ENCODE results near the gene TGFBI. TPM values are rescaled to one million over a fixed set of nuclear protein-coding genes. Genes with fewer than 3 reads are reported as not detected.

TGFBI gene
- total RNA-seq, 1 donor from 2014 or later = 453 TPM

- TF ChIP-seq CTCF (IDR thresholded peaks at IDR 0.05; ENCODE audit: insufficient read depth, low read length, poor library complexity, severe bottlenecking) = no peak
- no peak for DNase-seq (ENCODE audit: low read depth)
- no peaks in the 10 kb centered on the region for H3K27me3 ChIP-seq (ENCODE audit: control insufficient read depth, insufficient read depth, low read length)
Observed at GRCh38 chr5:136005476-136005875, 23.3 kb upstream of the TGFBI start.

DNA sequence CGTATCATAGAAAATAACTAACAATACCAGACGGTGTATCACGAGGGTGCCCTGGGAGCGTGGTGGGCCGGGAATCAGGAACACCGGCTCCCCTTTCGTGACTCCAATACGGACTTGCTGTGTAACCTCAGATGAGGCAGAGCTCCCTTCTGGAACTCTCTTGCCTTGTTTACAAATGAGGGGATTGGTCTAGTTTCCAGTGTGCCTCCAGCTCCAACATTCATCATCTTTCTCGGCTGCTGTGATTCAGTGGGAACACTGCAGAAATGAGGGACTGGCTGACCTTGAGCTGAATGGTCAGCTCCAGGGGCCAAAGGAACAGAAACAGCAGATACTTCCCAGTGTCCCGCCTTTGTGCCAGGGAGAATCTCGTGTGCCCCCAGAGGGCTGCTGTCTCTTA lies 22.6 kb upstream of the TGFBI start:
- no peak for DNase-seq (ENCODE audit: low read depth)
- no peak for TF ChIP-seq CTCF (IDR thresholded peaks at IDR 0.05; ENCODE audit: insufficient read depth, low read length, poor library complexity, severe bottlenecking)

More at GRCh38 chr5:136005476-136005875, 23.3 kb upstream of the TGFBI start:
- no peak overlapping the region for H3K4me3 ChIP-seq (ENCODE audit: low read depth, low read length)
- no peaks in the 10 kb centered on the region for H3K36me3 ChIP-seq (ENCODE audit: control insufficient read depth, insufficient read depth, low read length)

DNA sequence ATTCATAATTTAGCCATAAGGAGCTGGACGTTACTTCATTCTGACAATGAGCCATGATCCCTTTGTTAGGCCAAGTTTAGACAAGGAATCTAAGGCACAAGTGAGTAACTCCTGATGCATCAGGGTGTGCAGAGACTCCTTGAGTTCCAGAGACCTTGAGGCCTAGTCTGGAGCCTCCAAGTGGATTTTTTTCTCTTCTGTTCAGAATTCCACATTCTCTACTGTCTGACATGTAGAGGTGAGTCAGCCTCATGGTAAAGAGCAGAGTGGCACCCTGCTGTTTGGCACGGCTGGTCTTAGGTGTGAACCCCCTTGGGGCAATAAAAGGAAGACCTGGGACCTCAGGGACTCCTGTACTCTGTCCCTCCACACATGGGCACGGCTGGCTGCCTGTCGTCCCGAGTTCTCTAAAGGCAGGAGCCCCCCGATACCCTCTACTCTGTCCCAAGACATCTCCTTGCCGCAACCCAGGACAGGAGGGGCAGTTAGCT lies 22.0 kb upstream of the TGFBI start:
- DNase-seq (ENCODE audit: low read depth) = peak; percentile 71
- H3K4me3 ChIP-seq (ENCODE audit: low read depth, low read length) = no peak overlapping the region

More for the DNA sequence above, 22.6 kb upstream of the TGFBI start:
- no peaks in the 10 kb centered on the region for H3K36me3 ChIP-seq (ENCODE audit: control insufficient read depth, insufficient read depth, low read length)
- no peaks in the 10 kb centered on the region for H3K27me3 ChIP-seq (ENCODE audit: control insufficient read depth, insufficient read depth, low read length)
- no peak overlapping the region for H3K4me3 ChIP-seq (ENCODE audit: low read depth, low read length)

GRCh38 chr5:136007271-136007670 lies 21.5 kb upstream of the TGFBI start:
- DNase-seq (ENCODE audit: low read depth) = no peak
- Histone ChIP-seq H3K36me3 (ENCODE audit: control insufficient read depth, insufficient read depth, low read length) (no peaks in the 10 kb centered on the region), H3K4me3 (ENCODE audit: low read depth, low read length) (no peak overlapping the region), H3K27me3 (ENCODE audit: control insufficient read depth, insufficient read depth, low read length) (no peaks in the 10 kb centered on the region)
- TF ChIP-seq CTCF (IDR thresholded peaks at IDR 0.05; ENCODE audit: insufficient read depth, low read length, poor library complexity, severe bottlenecking) = no peak

More for the DNA sequence above, 22.0 kb upstream of the TGFBI start:
- Histone ChIP-seq H3K27me3 (ENCODE audit: control insufficient read depth, insufficient read depth, low read length) (no peaks in the 10 kb centered on the region), H3K36me3 (ENCODE audit: control insufficient read depth, insufficient read depth, low read length) (no peaks in the 10 kb centered on the region)
- no peak for TF ChIP-seq CTCF (IDR thresholded peaks at IDR 0.05; ENCODE audit: insufficient read depth, low read length, poor library complexity, severe bottlenecking)

GRCh38 chr5:136011414-136012001 lies 17.3 kb upstream of the TGFBI start:
- TF ChIP-seq CTCF (IDR thresholded peaks at IDR 0.05; ENCODE audit: insufficient read depth, low read length, poor library complexity, severe bottlenecking) = no peak
- DNase-seq (ENCODE audit: low read depth) = peak; percentile 88
- no peaks in the 10 kb centered on the region for H3K36me3 ChIP-seq (ENCODE audit: control insufficient read depth, insufficient read depth, low read length)
- no peak overlapping the region for H3K4me3 ChIP-seq (ENCODE audit: low read depth, low read length)
- no peaks in the 10 kb centered on the region for H3K27me3 ChIP-seq (ENCODE audit: control insufficient read depth, insufficient read depth, low read length)
